Nephron progenitor cell (in vitro differentiated cells): Measurements from ENCODE around the gene PMPCB.
"Not testable (repeated sequence)": the region's sequence is repeated elsewhere in the genome, so short reads cannot be mapped to it uniquely, and the experiment has no call there.

Experiments
- DNase-seq: peaks from one replicate; pipeline ENCODE4 v3.0.0; 2021
- H3K27ac Mint-ChIP-seq: 2 replicates; pipeline ENCODE4 v1.8.0; 2021; ENCODE audit warnings: mild to moderate bottlenecking, moderate library complexity, mixed read lengths
- H3K27me3 Mint-ChIP-seq: 2 replicates; pipeline ENCODE4 v1.8.0; 2021; ENCODE audit warnings: mild to moderate bottlenecking, low read depth, mixed read lengths; ENCODE audit not compliant: poor library complexity
- H3K36me3 Mint-ChIP-seq: 2 replicates; pipeline ENCODE4 v1.8.0; 2021; ENCODE audit warnings: low read depth, mixed read lengths
- H3K4me1 Mint-ChIP-seq: 2 replicates; pipeline ENCODE4 v1.8.0; 2021; ENCODE audit warnings: mixed read lengths
- H3K4me3 Mint-ChIP-seq: 2 replicates; pipeline ENCODE4 v1.8.0; 2021; ENCODE audit warnings: mild to moderate bottlenecking, moderate library complexity, mixed read lengths
- H3K9me3 Mint-ChIP-seq: 2 replicates; pipeline ENCODE4 v1.8.0; 2021; ENCODE audit warnings: mild to moderate bottlenecking, moderate library complexity, mixed read lengths
- TF ChIP-seq, protein P1 (sequence below): fragments of 200-600 bp; sonication (generic); IDR thresholded peaks from 2 replicates; pipeline ENCODE4 v1.5.0; 2021; ENCODE audit warnings: antibody characterized with exemption

PMPCB gene, protein sequence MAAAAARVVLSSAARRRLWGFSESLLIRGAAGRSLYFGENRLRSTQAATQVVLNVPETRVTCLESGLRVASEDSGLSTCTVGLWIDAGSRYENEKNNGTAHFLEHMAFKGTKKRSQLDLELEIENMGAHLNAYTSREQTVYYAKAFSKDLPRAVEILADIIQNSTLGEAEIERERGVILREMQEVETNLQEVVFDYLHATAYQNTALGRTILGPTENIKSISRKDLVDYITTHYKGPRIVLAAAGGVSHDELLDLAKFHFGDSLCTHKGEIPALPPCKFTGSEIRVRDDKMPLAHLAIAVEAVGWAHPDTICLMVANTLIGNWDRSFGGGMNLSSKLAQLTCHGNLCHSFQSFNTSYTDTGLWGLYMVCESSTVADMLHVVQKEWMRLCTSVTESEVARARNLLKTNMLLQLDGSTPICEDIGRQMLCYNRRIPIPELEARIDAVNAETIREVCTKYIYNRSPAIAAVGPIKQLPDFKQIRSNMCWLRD

DNA sequence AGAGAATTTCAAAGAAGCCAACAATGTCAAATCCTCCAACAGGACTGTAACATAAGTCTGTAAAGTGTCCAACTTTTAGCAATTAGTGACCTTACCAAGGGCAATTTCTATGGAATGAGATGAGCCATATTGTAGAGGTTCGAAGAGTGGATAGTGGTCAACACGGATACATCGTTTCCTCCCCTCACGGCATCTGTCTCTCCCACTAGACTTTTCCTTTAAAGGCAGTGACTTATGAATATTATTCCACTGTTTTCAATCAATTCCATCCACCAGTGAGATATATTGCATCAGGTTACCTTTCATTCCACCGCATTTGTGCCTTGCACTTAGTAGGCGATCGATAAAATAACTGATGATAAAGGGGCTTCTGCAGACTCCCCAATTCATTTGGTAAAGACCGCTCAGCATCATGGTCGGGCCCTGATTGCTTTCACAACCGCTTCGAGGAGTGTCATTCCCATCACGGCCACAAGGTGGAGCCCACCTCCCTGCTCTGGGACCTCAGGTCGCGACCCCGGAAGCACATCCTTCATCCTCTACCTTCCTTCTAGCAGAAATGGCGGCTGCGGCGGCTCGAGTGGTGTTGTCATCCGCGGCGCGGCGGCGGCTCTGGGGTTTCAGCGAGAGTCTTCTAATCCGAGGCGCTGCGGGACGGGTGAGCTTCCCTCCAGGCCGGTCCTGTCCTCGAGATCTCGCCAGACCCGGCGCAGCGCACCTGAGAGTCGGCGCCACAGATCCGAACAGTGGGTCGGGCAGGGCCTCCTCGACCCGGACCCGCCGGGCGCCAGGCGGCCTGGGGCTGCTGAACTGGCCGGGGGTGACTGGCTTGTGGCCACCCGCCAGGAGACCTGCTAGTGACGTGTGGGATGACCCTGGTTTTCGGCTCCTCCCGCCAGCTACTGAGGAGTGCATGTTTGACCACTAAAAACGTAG, at the start of gene PMPCB:
PMPCB (plus strand) TSS at position 535 of the 936 bp plus-strand sequence; CDS start at position 560, 25 bp downstream.
- TF ChIP-seq, protein P1, sequence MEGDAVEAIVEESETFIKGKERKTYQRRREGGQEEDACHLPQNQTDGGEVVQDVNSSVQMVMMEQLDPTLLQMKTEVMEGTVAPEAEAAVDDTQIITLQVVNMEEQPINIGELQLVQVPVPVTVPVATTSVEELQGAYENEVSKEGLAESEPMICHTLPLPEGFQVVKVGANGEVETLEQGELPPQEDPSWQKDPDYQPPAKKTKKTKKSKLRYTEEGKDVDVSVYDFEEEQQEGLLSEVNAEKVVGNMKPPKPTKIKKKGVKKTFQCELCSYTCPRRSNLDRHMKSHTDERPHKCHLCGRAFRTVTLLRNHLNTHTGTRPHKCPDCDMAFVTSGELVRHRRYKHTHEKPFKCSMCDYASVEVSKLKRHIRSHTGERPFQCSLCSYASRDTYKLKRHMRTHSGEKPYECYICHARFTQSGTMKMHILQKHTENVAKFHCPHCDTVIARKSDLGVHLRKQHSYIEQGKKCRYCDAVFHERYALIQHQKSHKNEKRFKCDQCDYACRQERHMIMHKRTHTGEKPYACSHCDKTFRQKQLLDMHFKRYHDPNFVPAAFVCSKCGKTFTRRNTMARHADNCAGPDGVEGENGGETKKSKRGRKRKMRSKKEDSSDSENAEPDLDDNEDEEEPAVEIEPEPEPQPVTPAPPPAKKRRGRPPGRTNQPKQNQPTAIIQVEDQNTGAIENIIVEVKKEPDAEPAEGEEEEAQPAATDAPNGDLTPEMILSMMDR = peak; percentile 94
- Mint-ChIP-seq H3K27ac (peak within 1 kb of the TSS; percentile 87), H3K4me1 (peaks cover 23% of the 10 kb centered on the region), H3K9me3 (peaks cover 4% of the 10 kb centered on the region), H3K27me3 (peaks cover 25% of the 10 kb centered on the region), H3K36me3 (peaks cover 31% of the 10 kb centered on the region), H3K4me3 (peak within 1 kb of the TSS; percentile 91)
- DNase-seq = peak; percentile 97

DNA sequence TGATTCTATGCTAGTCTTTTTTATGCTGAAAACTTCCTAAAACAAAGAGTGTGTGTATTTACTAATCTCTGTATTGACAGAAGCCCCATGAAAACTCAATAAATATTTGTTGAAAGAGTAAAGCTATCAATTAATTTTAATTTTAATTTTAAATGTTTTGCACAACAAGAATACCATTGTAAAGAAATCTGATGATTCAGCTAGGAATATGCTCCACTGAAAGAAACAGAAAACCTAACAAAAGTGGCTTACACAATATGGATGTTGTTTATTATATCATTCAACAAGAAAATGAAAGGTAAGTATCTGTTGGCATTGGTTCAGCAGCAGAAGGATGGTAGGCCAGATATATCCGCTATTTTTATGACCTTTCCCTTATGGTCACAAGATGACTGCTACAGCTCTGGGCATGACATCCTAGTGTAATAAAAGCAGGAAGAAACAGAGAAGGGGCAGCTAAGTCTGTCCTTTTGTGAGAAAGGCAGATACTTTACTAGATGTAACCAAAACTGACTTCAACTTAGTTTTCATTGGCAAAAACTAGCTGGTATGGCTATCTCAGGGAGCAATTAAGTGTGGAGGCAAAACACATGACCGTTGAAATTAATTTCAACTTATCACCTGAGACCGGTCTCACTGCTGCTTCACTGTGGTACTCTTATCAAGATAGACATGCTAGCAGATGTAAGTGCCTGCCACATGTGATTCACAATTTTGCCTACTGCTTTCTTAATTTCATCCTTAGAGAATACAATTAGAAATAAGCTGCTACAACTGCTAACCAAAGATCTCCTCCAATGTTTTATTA, 43.3 kb upstream of the PMPCB start:
- DNase-seq, H3K4me3 Mint-ChIP-seq, H3K4me1 Mint-ChIP-seq, H3K27me3 Mint-ChIP-seq, H3K27ac Mint-ChIP-seq, H3K36me3 Mint-ChIP-seq: not testable (repeated sequence)
- H3K9me3 Mint-ChIP-seq = peaks cover 14% of the 10 kb centered on the region

DNA sequence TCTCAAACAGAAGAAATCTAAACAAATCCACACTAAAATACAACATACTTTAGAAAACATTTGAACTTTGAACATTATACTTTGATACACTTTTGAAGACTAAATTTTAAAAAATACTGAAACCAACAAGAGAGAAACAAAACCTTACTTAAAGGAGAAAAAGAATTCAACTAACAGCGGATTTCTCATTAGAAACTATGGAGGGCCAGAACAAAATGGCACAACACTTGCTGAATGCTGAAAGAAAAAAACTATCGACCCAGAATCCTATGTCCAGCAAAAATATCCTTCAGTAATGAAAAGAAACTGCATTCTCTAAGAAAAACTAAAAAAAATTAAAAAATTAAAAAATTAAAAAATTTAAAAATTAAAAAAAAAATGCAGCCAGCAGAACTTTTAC, 33.2 kb upstream of the PMPCB start:
- not testable (repeated sequence) for H3K36me3 Mint-ChIP-seq, DNase-seq, H3K27ac Mint-ChIP-seq, H3K27me3 Mint-ChIP-seq, H3K4me3 Mint-ChIP-seq
- Mint-ChIP-seq H3K9me3 (peaks cover 14% of the 10 kb centered on the region), H3K4me1 (peaks cover 18% of the 10 kb centered on the region)

DNA sequence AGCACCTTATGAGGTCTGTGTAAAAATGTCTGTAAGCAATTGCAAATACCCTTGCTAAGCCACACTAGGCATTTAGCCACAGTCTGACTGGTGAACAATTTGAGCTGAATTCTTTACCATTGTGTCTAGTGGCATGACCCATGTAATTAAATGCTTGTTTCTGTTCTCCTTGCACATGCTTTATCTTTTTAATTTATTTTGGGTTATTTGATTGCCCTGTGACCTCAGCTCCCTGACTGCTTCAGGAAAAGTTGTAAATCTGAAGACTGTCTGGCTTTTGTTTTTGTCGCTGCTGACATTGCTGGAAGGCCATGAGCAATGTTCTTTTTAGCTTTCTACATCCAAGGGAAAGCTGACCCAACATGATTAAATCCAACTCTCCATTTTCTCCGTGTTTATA, 31.0 kb upstream of the PMPCB start:
- Mint-ChIP-seq H3K9me3 (peaks cover 14% of the 10 kb centered on the region), H3K4me1 (peaks cover 18% of the 10 kb centered on the region), H3K27ac (peak overlapping the region; percentile 59)
- H3K36me3 Mint-ChIP-seq, DNase-seq, H3K4me3 Mint-ChIP-seq, H3K27me3 Mint-ChIP-seq: not testable (repeated sequence)

DNA sequence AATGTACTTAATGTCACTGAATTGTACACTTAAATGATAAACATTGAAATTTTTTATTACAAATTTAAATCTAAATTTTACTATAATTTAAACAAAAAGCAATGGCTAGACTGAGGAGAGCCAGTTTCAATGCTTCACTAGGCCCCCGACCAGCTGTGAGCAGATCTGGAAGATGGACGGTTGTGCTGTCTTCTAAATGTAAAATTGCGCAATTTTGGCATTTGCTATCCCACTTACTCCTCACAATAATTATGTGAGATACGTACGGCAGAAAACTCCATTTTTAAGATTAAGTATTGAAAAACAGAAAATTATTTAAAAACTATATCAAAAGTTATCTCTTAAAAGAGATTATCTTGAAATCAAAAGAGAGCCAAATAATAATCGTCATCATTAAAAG, 23.9 kb upstream of the PMPCB start:
- not testable (repeated sequence) for H3K27me3 Mint-ChIP-seq, DNase-seq, H3K4me1 Mint-ChIP-seq, H3K4me3 Mint-ChIP-seq, H3K27ac Mint-ChIP-seq, H3K9me3 Mint-ChIP-seq
- peaks cover 15% of the 10 kb centered on the region for H3K36me3 Mint-ChIP-seq

DNA sequence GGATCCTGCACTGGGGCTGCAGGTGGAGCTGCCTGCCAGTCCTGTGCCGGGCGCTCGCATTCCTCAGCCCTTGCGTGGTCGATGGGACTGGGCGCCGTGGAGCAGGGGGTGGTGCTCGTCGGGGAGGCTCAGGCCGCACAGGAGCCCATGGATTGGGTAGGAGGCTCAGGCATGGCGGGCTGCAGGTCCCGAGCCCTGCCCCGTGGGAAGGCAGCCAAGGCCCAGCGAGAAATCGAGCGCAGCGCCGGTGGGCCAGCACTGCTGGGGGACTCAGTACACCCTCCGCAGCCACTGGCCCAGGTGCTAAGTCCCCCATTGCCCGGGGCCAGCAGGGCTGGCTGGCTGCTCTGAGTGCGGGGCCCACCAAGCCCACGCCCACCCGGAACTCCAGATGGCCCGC, 22.4 kb upstream of the PMPCB start:
- DNase-seq, H3K27ac Mint-ChIP-seq, H3K27me3 Mint-ChIP-seq, H3K4me3 Mint-ChIP-seq, H3K9me3 Mint-ChIP-seq: not testable (repeated sequence)
- H3K36me3 Mint-ChIP-seq = peaks cover 10% of the 10 kb centered on the region
- H3K4me1 Mint-ChIP-seq = peaks cover 11% of the 10 kb centered on the region

DNA sequence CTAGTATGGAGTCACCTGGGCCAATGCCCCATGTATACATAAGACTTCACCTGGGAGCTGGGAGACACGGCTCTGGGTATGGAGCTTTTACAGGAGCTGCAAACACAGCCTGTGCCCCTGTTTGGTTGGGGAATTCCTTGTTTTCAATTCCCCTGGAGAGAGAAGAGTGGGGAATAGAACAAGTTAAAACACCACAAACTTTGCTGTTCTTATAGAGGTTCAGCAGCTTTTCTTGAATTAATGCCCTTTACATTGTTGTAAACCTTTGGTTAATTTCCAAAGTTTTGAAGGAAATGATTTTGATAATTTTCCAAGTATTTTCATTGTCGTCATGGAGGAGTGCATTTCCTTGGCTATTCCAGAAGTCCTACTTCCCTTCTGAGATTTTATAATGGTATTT, 19.0 kb upstream of the PMPCB start:
- peaks cover 10% of the 10 kb centered on the region for H3K36me3 Mint-ChIP-seq
- not testable (repeated sequence) for H3K4me3 Mint-ChIP-seq, H3K27ac Mint-ChIP-seq, DNase-seq, H3K9me3 Mint-ChIP-seq
- H3K4me1 Mint-ChIP-seq = peaks cover 21% of the 10 kb centered on the region
- peaks cover 37% of the 10 kb centered on the region for H3K27me3 Mint-ChIP-seq

DNA sequence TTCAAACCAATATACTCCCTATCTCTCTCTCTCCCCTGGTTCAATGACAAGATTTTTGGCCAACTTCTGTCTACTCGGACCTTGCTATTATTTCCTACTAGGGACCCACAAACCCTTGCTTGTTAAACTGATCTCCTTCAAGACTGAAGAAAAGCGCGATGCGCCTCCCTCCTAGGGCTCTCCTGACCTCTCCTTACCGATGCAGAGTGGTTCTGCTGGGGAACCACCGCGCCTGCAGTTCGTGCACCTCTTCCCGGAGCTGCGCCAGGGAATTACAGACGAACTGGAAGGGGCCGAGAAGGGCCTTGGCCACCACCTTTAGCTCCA, 17.6 kb upstream of the PMPCB start:
- Mint-ChIP-seq H3K4me3 (peak overlapping the region; percentile 85), H3K27me3 (peaks cover 39% of the 10 kb centered on the region), H3K4me1 (peaks cover 21% of the 10 kb centered on the region)
- not testable (repeated sequence) for H3K27ac Mint-ChIP-seq, H3K9me3 Mint-ChIP-seq, DNase-seq, H3K36me3 Mint-ChIP-seq

DNA sequence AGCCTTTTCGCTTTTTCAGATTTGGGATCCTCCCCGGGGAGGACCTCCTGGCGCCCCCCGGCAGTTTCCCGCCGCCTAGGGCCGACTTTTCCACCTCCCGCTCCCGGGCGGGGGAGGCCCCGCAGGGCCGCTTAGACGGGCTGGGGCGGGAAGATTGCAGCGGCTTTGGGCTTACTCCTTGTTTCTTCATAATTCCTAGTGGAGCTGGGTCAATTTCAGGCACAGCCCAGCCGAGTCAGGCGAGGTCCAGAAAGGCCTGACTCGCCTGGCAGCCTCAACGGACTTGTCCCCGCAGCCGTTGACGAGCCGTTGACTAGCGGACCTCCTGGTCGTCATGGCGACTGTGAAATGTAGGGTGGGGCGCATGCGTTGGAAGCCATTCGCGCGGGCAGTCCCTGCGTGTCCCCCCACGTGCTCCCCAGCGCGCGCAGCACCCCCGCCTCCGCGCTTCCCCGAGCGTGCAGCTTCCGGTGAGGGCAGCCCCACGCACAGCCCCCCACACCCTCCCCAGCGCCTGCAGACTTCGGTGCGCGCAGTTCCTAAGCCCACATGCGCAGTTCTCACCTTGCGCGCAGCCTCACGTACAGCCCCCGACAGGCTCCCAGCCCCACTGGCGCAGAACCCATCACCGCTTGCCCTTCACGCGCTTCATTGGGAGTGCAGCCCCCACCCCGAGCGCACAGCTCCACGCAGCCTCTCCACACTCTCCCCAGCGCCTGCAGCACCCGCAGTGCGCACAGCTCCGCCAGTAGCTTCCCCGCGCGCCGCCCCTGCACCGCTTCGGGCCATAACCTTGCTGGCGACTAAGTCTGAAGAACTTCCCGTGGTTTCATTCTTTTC, 17.1 kb upstream of the PMPCB start:
- H3K36me3 Mint-ChIP-seq, H3K27ac Mint-ChIP-seq, H3K9me3 Mint-ChIP-seq: not testable (repeated sequence)
- peak overlapping the region; percentile 85 for H3K4me3 Mint-ChIP-seq
- peaks cover 39% of the 10 kb centered on the region for H3K27me3 Mint-ChIP-seq
- H3K4me1 Mint-ChIP-seq = peaks cover 21% of the 10 kb centered on the region
- peak; percentile 75 for DNase-seq

DNA sequence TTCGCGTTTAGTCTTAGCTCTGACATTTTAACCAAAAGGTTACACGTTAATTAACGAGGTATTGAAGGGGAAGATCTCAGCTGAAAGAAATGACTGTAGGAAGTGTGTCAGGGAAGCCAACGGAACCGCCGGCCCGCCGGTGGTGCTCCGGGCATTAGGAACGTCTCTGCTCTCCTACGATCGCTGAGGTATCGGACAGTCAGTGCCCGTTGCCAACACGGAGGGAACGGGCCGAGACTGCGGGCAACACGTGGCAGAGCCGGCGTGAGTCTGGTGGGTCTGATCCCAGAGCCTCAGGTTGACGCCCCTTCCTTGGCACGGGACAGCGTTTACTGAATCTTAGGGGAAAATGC, 16.5 kb upstream of the PMPCB start:
- H3K36me3 Mint-ChIP-seq, H3K27ac Mint-ChIP-seq, H3K9me3 Mint-ChIP-seq: not testable (repeated sequence)
- peaks cover 21% of the 10 kb centered on the region for H3K4me1 Mint-ChIP-seq
- peaks cover 39% of the 10 kb centered on the region for H3K27me3 Mint-ChIP-seq
- peak overlapping the region; percentile 85 for H3K4me3 Mint-ChIP-seq
- DNase-seq = peak; percentile 23
